ENCODE results near the gene VIPR2.
"Not testable (repeated sequence)": the region's sequence is repeated elsewhere in the genome, so short reads cannot be mapped to it uniquely, and the experiment has no call there.

DNA sequence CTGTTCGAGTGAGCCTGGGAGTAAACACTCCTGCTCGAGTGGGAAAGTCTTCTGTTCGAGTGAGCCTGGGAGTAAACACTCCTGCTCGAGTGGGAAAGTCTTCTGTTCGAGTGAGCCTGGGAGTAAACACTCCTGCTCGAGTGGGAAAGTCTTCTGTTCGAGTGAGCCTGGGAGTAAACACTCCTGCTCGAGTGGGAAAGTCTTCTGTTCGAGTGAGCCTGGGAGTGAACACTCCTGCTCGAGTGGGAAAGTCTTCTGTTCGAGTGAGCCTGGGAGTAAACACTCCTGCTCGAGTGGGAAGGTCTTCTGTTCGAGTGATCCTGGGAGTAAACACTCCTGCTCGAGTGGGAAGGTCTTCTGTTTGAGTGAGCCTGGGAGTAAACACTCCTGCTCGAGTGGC lies 162.6 kb downstream of the VIPR2 start:
- not testable (repeated sequence) for TF ChIP-seq POLR2A (IDR thresholded peaks at IDR 0.05)
- TF ChIP-seq, protein P1, sequence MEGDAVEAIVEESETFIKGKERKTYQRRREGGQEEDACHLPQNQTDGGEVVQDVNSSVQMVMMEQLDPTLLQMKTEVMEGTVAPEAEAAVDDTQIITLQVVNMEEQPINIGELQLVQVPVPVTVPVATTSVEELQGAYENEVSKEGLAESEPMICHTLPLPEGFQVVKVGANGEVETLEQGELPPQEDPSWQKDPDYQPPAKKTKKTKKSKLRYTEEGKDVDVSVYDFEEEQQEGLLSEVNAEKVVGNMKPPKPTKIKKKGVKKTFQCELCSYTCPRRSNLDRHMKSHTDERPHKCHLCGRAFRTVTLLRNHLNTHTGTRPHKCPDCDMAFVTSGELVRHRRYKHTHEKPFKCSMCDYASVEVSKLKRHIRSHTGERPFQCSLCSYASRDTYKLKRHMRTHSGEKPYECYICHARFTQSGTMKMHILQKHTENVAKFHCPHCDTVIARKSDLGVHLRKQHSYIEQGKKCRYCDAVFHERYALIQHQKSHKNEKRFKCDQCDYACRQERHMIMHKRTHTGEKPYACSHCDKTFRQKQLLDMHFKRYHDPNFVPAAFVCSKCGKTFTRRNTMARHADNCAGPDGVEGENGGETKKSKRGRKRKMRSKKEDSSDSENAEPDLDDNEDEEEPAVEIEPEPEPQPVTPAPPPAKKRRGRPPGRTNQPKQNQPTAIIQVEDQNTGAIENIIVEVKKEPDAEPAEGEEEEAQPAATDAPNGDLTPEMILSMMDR (IDR thresholded peaks at IDR 0.05), result not testable (repeated sequence)
